PC-3 (cell line): ENCODE measurements around the gene COL11A1. TPM values are rescaled to one million over a fixed set of nuclear protein-coding genes. Genes with fewer than 3 reads are reported as not detected.

Experiments used
- ATAC-seq: fragments of 200-7000 bp; cut with Tn5 transposase; 2 replicates; pipeline ENCODE4 v1.9.1; 2020; ENCODE audit warnings: mild to moderate bottlenecking, moderate library complexity
- BruUV-seq: library from RNA; stranded (reverse); fragments of 400-500 nt; replicated peaks from 2 replicates; lab custom pipeline; 2021; lab: Mats Ljungman, UMichigan
- CTCF ChIA-PET: fragments of 300-600 bp; sonication (Branson Sonifier 250); formaldehyde crosslinking; loops from one replicate; lab custom pipeline; 2022; ENCODE audit warnings: antibody characterized with exemption; lab: Charles Lee
- POLR2A ChIA-PET: fragments of 300-600 bp; sonication (Branson Sonifier 250); formaldehyde crosslinking; loops from one replicate; lab custom pipeline; 2022; ENCODE audit warnings: antibody characterized with exemption; ENCODE audit not compliant: unreplicated experiment; lab: Charles Lee
- DNase-seq: peaks from one replicate; pipeline ENCODE4 v3.0.0-alpha.2; 2015
- H2AFZ ChIP-seq: fragments of 300-600 bp; sonication (generic); 2 replicates; pipeline ENCODE4 v1.6.0; 2016; ENCODE audit warnings: antibody characterized with exemption, low read length
- H3F3A ChIP-seq: fragments of 300-600 bp; sonication (generic); one replicate; pipeline ENCODE4 v1.6.0; 2017; ENCODE audit warnings: antibody characterized with exemption, low read length, control low read depth, mild to moderate bottlenecking; ENCODE audit not compliant: unreplicated experiment
- H3K27ac ChIP-seq: fragments of 300-600 bp; sonication (generic); 2 replicates; pipeline ENCODE4 v1.5.1; 2016; ENCODE audit warnings: mild to moderate bottlenecking, low read length
- H3K27me3 ChIP-seq: fragments of 300-600 bp; sonication (generic); 2 replicates; pipeline ENCODE4 v1.6.1; 2016; ENCODE audit warnings: low read length, mixed read lengths
- H3K36me3 ChIP-seq: fragments of 300-600 bp; sonication (generic); 2 replicates; pipeline ENCODE4 v1.6.1; 2016; ENCODE audit warnings: low read depth, mixed run types, low read length, mixed read lengths
- H3K4me1 ChIP-seq: fragments of 300-600 bp; sonication (generic); 2 replicates; pipeline ENCODE4 v1.5.1; 2016; ENCODE audit warnings: low read length; ENCODE audit not compliant: insufficient read depth
- H3K4me2 ChIP-seq: fragments of 300-600 bp; sonication (generic); 2 replicates; pipeline ENCODE4 v1.6.0; 2016; ENCODE audit warnings: low read length
- H3K4me3 ChIP-seq: fragments of 300-600 bp; sonication (generic); 2 replicates; pipeline ENCODE4 v1.5.1; 2016; ENCODE audit warnings: mild to moderate bottlenecking, low read length, mixed read lengths
- H3K79me2 ChIP-seq: fragments of 300-600 bp; sonication (generic); 2 replicates; pipeline ENCODE4 v1.6.1; 2017; ENCODE audit warnings: low read length, mixed read lengths
- H3K9ac ChIP-seq: fragments of 300-600 bp; sonication (generic); 2 replicates; pipeline ENCODE4 v1.6.0; 2016; ENCODE audit warnings: mild to moderate bottlenecking, low read length
- H3K9me2 ChIP-seq: fragments of 300-600 bp; sonication (generic); replicated peaks from 2 replicates; pipeline ENCODE4 v1.6.1; 2016; ENCODE audit warnings: mixed run types, low read length, mixed read lengths
- H3K9me3 ChIP-seq: fragments of 300-600 bp; sonication (generic); 2 replicates; pipeline ENCODE4 v1.6.1; 2016; ENCODE audit warnings: low read length, mixed read lengths
- H4K20me1 ChIP-seq: fragments of 300-600 bp; sonication (generic); 2 replicates; pipeline ENCODE4 v1.6.1; 2016; ENCODE audit warnings: low read length, mixed read lengths
- EZH2 ChIP-seq: fragments of 300-600 bp; sonication (generic); IDR thresholded peaks from one replicate; pipeline ENCODE4 v1.6.1; 2017; ENCODE audit warnings: antibody characterized with exemption, mild to moderate bottlenecking, low read length; ENCODE audit not compliant: unreplicated experiment
- EZH2phosphoT487 ChIP-seq: fragments of 300-600 bp; sonication (generic); IDR thresholded peaks from 2 replicates; pipeline ENCODE4 v1.6.1; 2018; ENCODE audit warnings: mild to moderate bottlenecking, antibody characterized with exemption, low read length, borderline replicate concordance
- intact Hi-C: fragments of 100-400 bp; cut with micrococcal nuclease; formaldehyde crosslinking; loops from 2 replicates; pipeline ENCODE4 v1.9.0; 2023
- total RNA-seq: library from RNA; depleted of rRNA; stranded (reverse); fragments of >200 nt; gene quantifications from 2 replicates; pipeline ENCODE4 v1.2.3, GENCODE V29; 2014
- TF ChIP-seq, protein P1 (sequence below): fragments of 300-600 bp; sonication (generic); conservative IDR thresholded peaks from 2 replicates; pipeline ENCODE4 v1.5.1; 2017; ENCODE audit warnings: antibody characterized with exemption, low read depth, mild to moderate bottlenecking, low read length

Gene COL11A1
- total RNA-seq, 1 experiment from 2014 or later: not detected

DNA sequence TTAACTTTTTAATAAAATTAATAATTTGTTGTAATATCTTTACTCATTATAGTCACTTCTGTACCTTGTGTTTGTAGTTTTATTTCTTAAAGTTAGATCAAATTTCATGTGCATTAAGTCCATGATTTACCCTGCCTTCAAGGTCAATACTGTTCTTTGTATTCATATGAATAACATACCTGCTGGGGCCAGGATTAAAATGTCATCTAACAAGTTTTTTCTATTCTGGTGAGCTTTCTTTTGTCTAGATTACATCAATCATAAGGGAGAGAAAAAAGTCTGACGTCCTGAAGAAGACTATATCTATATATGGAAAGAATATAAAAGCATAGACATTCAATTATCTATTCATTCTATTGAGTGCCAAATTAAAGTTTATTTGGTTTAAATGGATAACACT is 232.6 kb downstream of the COL11A1 start:
- Histone ChIP-seq H3K4me1 (peaks cover 14% of the 10 kb centered on the region), H3K27me3 (no peaks in the 10 kb centered on the region), H4K20me1 (no peaks in the 10 kb centered on the region), H3F3A (no peaks in the 10 kb centered on the region), H3K79me2 (no peaks in the 10 kb centered on the region), H2AFZ (no peak overlapping the region), H3K9me2 (no peaks in the 10 kb centered on the region), H3K9me3 (no peaks in the 10 kb centered on the region), H3K4me2 (no peak overlapping the region), H3K36me3 (no peaks in the 10 kb centered on the region), H3K27ac (no peak overlapping the region), H3K4me3 (no peak overlapping the region), H3K9ac (no peak overlapping the region)
- POLR2A ChIA-PET: no interaction called here
- DNase-seq: no peak
- no TSS peak for BruUV-seq
- intact Hi-C loops: no loop called here
- CTCF ChIA-PET: no interaction called here
- ATAC-seq: no peak
- TF ChIP-seq EZH2phosphoT487 (no peak), EZH2 (no peak)
- TF ChIP-seq, protein P1, sequence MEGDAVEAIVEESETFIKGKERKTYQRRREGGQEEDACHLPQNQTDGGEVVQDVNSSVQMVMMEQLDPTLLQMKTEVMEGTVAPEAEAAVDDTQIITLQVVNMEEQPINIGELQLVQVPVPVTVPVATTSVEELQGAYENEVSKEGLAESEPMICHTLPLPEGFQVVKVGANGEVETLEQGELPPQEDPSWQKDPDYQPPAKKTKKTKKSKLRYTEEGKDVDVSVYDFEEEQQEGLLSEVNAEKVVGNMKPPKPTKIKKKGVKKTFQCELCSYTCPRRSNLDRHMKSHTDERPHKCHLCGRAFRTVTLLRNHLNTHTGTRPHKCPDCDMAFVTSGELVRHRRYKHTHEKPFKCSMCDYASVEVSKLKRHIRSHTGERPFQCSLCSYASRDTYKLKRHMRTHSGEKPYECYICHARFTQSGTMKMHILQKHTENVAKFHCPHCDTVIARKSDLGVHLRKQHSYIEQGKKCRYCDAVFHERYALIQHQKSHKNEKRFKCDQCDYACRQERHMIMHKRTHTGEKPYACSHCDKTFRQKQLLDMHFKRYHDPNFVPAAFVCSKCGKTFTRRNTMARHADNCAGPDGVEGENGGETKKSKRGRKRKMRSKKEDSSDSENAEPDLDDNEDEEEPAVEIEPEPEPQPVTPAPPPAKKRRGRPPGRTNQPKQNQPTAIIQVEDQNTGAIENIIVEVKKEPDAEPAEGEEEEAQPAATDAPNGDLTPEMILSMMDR: no peak

GRCh38 chr1:102872526-102872925 is 235.8 kb downstream of the COL11A1 start:
- TF ChIP-seq EZH2: no peak
- TF ChIP-seq, protein P1: no peak
- TF ChIP-seq EZH2phosphoT487: no peak
- Histone ChIP-seq H3K9me2 (no peaks in the 10 kb centered on the region), H3K4me3 (no peak overlapping the region), H3K4me1 (no peaks in the 10 kb centered on the region), H3K4me2 (no peak overlapping the region), H3F3A (no peaks in the 10 kb centered on the region), H3K9me3 (no peaks in the 10 kb centered on the region), H2AFZ (no peak overlapping the region), H3K79me2 (no peaks in the 10 kb centered on the region), H4K20me1 (no peaks in the 10 kb centered on the region), H3K27me3 (no peaks in the 10 kb centered on the region), H3K9ac (no peak overlapping the region), H3K36me3 (no peaks in the 10 kb centered on the region), H3K27ac (no peak overlapping the region)
- ATAC-seq: no peak
- intact Hi-C loops: no loop called here
- DNase-seq: no peak
- ChIA-PET POLR2A (no interaction called here), CTCF (no interaction called here)
- BruUV-seq: no TSS peak

GRCh38 chr1:102872097-102872496 is 236.2 kb downstream of the COL11A1 start:
- no peak for TF ChIP-seq EZH2
- TF ChIP-seq, protein P1: no peak
- TF ChIP-seq EZH2phosphoT487: no peak
- POLR2A ChIA-PET: no interaction called here
- Histone ChIP-seq H3K27me3 (no peaks in the 10 kb centered on the region), H3K9me2 (no peaks in the 10 kb centered on the region), H3K4me2 (no peak overlapping the region), H3K4me1 (no peaks in the 10 kb centered on the region), H4K20me1 (no peaks in the 10 kb centered on the region), H2AFZ (no peak overlapping the region), H3K9ac (no peak overlapping the region), H3K27ac (no peak overlapping the region), H3K36me3 (no peaks in the 10 kb centered on the region), H3F3A (no peaks in the 10 kb centered on the region), H3K79me2 (no peaks in the 10 kb centered on the region), H3K9me3 (no peaks in the 10 kb centered on the region), H3K4me3 (no peak overlapping the region)
- BruUV-seq: no TSS peak
- no peak for DNase-seq
- CTCF ChIA-PET: no interaction called here
- intact Hi-C loops: no loop called here
- no peak for ATAC-seq
